ENCODE data around the gene PTPA. TPM values are rescaled to one million over a fixed set of nuclear protein-coding genes. Genes with fewer than 3 reads are reported as not detected.

The PTPA gene
- polyA plus RNA-seq, 1 donor from 2014 or later: 62.8 TPM

DNA sequence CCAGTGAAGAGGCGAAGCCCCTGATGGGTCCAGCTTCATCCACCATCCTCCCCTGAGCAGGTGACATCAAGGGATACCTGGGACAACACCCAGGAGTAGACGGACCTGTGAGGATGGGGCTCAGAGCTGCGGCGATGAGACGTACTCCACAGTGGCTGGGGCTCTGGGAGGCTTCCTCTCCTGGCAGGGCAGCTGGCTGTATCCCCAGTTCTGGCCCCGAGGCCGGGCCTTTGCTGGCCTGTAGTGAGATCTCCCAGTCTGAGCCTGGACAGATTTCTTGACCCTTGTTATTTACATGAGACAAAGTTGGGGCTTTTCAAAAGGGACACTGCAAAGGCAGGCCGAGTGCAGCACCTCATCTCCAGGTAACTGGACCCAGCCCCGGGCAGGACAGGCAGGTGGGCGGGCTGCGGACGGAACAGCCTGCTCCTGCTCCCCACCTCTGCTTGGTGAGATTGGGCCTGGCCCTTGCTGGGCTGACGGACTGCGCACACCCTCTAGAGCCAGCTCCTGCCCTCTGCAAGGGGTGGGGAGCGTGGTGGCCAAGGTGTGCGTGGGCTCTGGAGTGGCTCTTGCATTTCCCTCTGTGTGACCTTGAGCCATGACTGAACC lies 43.8 kb downstream of the PTPA start:
- Histone ChIP-seq H3K4me2 (ENCODE audit: low read length) (no peak overlapping the region), H2AFZ (ENCODE audit: low read depth, low read length) (no peak overlapping the region), H3K36me3 (ENCODE audit: insufficient read depth, low read length) (no peaks in the 10 kb centered on the region)

DNA sequence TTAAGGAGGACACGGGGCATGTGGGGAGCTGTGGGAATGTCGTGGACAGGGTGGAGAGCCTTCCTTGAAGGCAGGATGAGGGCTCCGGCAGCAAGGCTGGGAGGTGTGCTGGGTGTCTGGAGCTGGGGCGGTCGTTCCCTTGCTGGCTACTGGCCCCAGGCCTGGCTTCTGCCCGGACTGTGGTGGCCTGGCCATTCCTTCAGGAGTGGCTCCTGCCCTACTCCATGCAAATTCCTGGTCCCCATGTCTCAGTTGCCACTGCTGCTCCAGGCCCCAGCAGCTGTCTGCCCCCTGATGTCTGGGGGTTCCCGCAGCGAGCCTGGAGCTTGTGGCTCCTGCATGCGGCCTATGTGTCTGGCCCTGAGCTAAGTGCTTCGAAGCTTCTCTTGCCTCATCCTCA lies 44.9 kb downstream of the PTPA start:
- no peak overlapping the region for H3K4me3 ChIP-seq (ENCODE audit: low read length)
- H4K20me1 ChIP-seq (ENCODE audit: insufficient read depth): no peaks in the 10 kb centered on the region
- no peaks in the 10 kb centered on the region for H3K27me3 ChIP-seq (ENCODE audit: insufficient read depth, low read depth, low read length)
- no peaks in the 10 kb centered on the region for H3K9me3 ChIP-seq (ENCODE audit: low read length)
- no peaks in the 10 kb centered on the region for H3K79me2 ChIP-seq (replicated peaks; ENCODE audit: insufficient read depth, low read length)
- no peak overlapping the region for H2AFZ ChIP-seq (ENCODE audit: low read depth, low read length)
- H3K9ac ChIP-seq (ENCODE audit: low read length): no peak overlapping the region
- H3K9me2 ChIP-seq (ENCODE audit: insufficient read depth, low read length): no peaks in the 10 kb centered on the region
- H3F3A ChIP-seq (ENCODE audit: insufficient read depth, low read length, poor library complexity, severe bottlenecking): no peaks in the 10 kb centered on the region
- H3K36me3 ChIP-seq (ENCODE audit: insufficient read depth, low read length): no peaks in the 10 kb centered on the region
- H3K4me2 ChIP-seq (ENCODE audit: low read length): no peak overlapping the region
- TF ChIP-seq TAF1 (IDR thresholded peaks at IDR 0.05; ENCODE audit: low read depth) (no peak), POLR2AphosphoS5 (IDR thresholded peaks at IDR 0.05) (no peak), EZH2 (IDR thresholded peaks at IDR 0.05; ENCODE audit: borderline replicate concordance, insufficient read depth, low read length, poor library complexity, severe bottlenecking) (no peak), SMC3 (conservative IDR thresholded peaks at IDR 0.05; ENCODE audit: poor library complexity) (no peak), EP300 (conservative IDR thresholded peaks at IDR 0.05; ENCODE audit: poor library complexity, severe bottlenecking) (no peak)
- TF ChIP-seq, protein P1, sequence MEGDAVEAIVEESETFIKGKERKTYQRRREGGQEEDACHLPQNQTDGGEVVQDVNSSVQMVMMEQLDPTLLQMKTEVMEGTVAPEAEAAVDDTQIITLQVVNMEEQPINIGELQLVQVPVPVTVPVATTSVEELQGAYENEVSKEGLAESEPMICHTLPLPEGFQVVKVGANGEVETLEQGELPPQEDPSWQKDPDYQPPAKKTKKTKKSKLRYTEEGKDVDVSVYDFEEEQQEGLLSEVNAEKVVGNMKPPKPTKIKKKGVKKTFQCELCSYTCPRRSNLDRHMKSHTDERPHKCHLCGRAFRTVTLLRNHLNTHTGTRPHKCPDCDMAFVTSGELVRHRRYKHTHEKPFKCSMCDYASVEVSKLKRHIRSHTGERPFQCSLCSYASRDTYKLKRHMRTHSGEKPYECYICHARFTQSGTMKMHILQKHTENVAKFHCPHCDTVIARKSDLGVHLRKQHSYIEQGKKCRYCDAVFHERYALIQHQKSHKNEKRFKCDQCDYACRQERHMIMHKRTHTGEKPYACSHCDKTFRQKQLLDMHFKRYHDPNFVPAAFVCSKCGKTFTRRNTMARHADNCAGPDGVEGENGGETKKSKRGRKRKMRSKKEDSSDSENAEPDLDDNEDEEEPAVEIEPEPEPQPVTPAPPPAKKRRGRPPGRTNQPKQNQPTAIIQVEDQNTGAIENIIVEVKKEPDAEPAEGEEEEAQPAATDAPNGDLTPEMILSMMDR (IDR thresholded peaks at IDR 0.05; ENCODE audit: poor library complexity, severe bottlenecking): no peak
- TF ChIP-seq, protein P2, sequence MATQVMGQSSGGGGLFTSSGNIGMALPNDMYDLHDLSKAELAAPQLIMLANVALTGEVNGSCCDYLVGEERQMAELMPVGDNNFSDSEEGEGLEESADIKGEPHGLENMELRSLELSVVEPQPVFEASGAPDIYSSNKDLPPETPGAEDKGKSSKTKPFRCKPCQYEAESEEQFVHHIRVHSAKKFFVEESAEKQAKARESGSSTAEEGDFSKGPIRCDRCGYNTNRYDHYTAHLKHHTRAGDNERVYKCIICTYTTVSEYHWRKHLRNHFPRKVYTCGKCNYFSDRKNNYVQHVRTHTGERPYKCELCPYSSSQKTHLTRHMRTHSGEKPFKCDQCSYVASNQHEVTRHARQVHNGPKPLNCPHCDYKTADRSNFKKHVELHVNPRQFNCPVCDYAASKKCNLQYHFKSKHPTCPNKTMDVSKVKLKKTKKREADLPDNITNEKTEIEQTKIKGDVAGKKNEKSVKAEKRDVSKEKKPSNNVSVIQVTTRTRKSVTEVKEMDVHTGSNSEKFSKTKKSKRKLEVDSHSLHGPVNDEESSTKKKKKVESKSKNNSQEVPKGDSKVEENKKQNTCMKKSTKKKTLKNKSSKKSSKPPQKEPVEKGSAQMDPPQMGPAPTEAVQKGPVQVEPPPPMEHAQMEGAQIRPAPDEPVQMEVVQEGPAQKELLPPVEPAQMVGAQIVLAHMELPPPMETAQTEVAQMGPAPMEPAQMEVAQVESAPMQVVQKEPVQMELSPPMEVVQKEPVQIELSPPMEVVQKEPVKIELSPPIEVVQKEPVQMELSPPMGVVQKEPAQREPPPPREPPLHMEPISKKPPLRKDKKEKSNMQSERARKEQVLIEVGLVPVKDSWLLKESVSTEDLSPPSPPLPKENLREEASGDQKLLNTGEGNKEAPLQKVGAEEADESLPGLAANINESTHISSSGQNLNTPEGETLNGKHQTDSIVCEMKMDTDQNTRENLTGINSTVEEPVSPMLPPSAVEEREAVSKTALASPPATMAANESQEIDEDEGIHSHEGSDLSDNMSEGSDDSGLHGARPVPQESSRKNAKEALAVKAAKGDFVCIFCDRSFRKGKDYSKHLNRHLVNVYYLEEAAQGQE (IDR thresholded peaks at IDR 0.05; ENCODE audit: borderline replicate concordance): no peak
- H3K27ac ChIP-seq (ENCODE audit: low read length): no peak overlapping the region

More for the DNA sequence above, 43.8 kb downstream of the PTPA start:
- H3K9me2 ChIP-seq (ENCODE audit: insufficient read depth, low read length): no peaks in the 10 kb centered on the region
- H3K4me3 ChIP-seq (ENCODE audit: low read length): no peak overlapping the region
- H3K9ac ChIP-seq (ENCODE audit: low read length): no peak overlapping the region
- H3K27me3 ChIP-seq (ENCODE audit: insufficient read depth, low read depth, low read length): no peaks in the 10 kb centered on the region
- H3F3A ChIP-seq (ENCODE audit: insufficient read depth, low read length, poor library complexity, severe bottlenecking): no peaks in the 10 kb centered on the region
- no peaks in the 10 kb centered on the region for H3K9me3 ChIP-seq (ENCODE audit: low read length)
- no peak for TF ChIP-seq MXI1 (conservative IDR thresholded peaks at IDR 0.05; ENCODE audit: poor library complexity, severe bottlenecking)
- no peak for TF ChIP-seq SMC3 (conservative IDR thresholded peaks at IDR 0.05; ENCODE audit: poor library complexity)
- TF ChIP-seq RAD21 (conservative IDR thresholded peaks at IDR 0.05): no peak
- TF ChIP-seq, protein P2 (IDR thresholded peaks at IDR 0.05; ENCODE audit: borderline replicate concordance): no peak
- TF ChIP-seq EZH2 (IDR thresholded peaks at IDR 0.05; ENCODE audit: borderline replicate concordance, insufficient read depth, low read length, poor library complexity, severe bottlenecking): no peak
- no peak for TF ChIP-seq TAF1 (IDR thresholded peaks at IDR 0.05; ENCODE audit: low read depth)
- TF ChIP-seq, protein P1 (IDR thresholded peaks at IDR 0.05; ENCODE audit: poor library complexity, severe bottlenecking): no peak
- no peak for TF ChIP-seq POLR2AphosphoS5 (IDR thresholded peaks at IDR 0.05)
- TF ChIP-seq EP300 (conservative IDR thresholded peaks at IDR 0.05; ENCODE audit: poor library complexity, severe bottlenecking): no peak
- H3K79me2 ChIP-seq (replicated peaks; ENCODE audit: insufficient read depth, low read length): no peaks in the 10 kb centered on the region
- no peak overlapping the region for H3K27ac ChIP-seq (ENCODE audit: low read length)
- no peaks in the 10 kb centered on the region for H4K20me1 ChIP-seq (ENCODE audit: insufficient read depth)
